GM13977 (cell line): ENCODE results near the gene MBNL1.

Source experiments
- DNase-seq: peaks from one replicate; pipeline ENCODE4 v3.0.0; 2012; ENCODE audit warnings: low spot score
- in situ Hi-C: fragments of 300-500 bp; cut with MboI; formaldehyde crosslinking; loops from one replicate; pipeline ENCODE4 v1.12.0; 2022; ENCODE audit warnings: low sequenced_read_pairs, low pct_unique_long_range_greater_than_20kb, mixed read lengths, inconsistent platforms; ENCODE audit not compliant: unreplicated experiment
- TF ChIP-seq, protein P1 (sequence below): IDR thresholded peaks from 2 replicates; pipeline ENCODE4 v1.5.1; 2012; ENCODE audit warnings: mild to moderate bottlenecking, control low read depth; ENCODE audit not compliant: insufficient read depth; ENCODE audit errors: extremely low read depth, missing control alignments

MBNL1 gene

DNA sequence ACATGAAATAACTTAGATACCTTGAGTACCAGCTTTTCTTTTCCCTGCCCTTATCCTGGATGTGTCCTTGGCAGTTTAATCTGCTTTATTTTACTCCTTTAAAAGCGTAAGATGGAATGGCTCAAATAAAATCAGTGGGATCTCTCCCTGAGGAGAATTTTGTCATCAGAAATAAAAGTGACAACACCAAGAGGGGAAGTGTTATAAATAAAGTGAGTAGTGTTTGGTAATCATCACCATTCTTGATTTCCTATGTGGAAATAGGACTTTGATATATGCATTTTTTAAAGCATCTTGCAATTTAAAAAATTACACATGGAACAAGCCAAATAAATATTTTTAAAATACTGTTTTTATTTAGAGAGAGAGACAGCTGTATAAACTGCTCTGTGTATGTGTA lies 76.5 kb downstream of the MBNL1 start:
- DNase-seq = no peak
- in situ Hi-C loops = no loop called here
- TF ChIP-seq, protein P1, sequence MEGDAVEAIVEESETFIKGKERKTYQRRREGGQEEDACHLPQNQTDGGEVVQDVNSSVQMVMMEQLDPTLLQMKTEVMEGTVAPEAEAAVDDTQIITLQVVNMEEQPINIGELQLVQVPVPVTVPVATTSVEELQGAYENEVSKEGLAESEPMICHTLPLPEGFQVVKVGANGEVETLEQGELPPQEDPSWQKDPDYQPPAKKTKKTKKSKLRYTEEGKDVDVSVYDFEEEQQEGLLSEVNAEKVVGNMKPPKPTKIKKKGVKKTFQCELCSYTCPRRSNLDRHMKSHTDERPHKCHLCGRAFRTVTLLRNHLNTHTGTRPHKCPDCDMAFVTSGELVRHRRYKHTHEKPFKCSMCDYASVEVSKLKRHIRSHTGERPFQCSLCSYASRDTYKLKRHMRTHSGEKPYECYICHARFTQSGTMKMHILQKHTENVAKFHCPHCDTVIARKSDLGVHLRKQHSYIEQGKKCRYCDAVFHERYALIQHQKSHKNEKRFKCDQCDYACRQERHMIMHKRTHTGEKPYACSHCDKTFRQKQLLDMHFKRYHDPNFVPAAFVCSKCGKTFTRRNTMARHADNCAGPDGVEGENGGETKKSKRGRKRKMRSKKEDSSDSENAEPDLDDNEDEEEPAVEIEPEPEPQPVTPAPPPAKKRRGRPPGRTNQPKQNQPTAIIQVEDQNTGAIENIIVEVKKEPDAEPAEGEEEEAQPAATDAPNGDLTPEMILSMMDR = no peak

DNA sequence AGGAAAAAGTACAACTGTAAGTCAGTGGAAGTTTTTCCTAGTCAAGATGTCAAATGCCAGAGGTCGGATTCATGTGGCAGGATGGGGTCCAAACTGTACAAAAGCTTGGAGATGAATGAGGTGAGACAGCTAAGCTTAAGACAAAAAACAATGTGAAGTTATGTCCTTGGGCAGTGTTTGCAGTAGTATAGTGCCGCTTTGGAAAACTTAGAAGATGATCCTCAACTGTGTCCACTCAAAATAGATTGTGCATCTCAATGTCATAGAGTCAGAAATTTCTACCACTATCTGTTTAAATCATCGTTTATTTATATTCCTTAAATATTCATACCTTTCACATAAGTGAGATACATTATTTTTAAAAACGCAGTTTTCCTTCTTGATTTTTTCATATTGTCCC lies 77.3 kb downstream of the MBNL1 start:
- no peak for DNase-seq
- TF ChIP-seq, protein P1 = no peak
- in situ Hi-C loops = no loop called here

DNA sequence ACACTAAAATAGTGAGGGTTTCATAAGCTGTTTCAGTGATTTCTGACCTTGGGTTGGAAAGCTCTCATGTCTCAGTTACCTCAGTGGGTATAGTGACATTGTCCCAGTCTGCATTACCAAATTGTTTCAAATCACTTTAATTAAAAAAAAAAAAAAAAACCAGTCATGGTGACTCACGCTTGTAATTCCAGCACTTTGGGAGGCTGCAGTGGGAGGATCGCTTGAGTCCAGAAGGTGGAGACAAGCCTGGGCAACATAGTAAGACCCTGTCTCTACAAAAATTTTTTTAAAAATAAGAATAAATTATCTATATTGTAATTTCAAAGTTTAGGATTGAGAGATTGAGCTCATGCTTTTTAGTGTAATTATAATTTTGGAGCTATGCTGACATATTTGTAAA lies 78.0 kb downstream of the MBNL1 start:
- TF ChIP-seq, protein P1 = no peak
- in situ Hi-C loops = no loop called here
- no peak for DNase-seq

DNA sequence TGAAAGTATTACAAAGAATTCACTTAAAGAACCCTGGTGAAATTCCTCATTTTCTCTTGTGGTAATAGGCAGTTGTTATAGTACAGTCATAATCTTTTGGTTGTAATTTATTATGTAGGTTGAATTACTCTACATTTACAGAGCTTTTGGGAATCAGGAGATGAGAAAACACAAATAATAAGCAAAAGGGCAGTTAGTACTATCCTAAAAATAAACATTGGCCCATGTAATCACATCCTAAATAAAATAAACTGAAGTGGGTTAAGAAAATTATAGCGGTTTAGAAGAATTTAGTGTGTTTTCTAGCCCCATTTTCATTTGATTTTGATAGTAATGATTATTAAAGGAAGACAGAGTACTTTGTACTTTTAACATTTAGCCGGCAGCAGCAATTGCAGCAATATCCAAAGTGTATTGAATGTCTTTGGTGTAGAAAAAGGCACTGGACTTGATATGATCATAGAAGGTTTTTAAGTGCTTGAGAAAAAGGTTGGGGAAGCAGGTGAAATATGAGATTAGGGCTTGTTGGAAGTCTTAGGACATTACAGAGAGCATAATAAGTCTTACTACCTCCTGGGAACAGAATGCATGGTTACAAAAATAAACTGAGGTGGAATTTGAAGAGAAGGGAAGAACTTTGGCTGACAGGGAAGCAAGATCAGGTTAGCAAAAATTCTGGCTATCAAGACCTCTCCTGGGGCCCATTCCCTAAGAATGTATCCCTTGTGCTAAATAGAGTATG lies 79.9 kb downstream of the MBNL1 start:
- TF ChIP-seq, protein P1 = no peak
- in situ Hi-C loops = no loop called here
- DNase-seq = no peak

DNA sequence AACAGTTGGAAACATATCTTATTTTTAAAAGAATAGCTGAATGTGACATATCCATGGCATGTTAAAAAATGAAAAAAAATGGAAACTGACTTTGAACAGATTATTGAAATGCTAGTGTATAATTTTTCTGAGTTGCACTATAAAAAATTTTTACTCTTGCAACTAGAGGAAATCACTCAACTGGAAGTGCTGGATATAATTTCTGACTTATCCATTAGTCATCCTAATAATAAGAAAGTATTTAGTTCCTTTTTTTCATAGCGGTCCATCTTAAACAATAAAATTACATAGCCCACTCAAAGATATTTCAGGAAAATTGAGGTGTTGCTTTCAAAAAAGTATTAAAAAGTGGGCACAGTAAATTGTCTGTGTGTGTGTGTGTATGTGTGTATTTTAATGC lies 80.7 kb downstream of the MBNL1 start:
- TF ChIP-seq, protein P1 = no peak
- DNase-seq = no peak
- in situ Hi-C loops = no loop called here

DNA sequence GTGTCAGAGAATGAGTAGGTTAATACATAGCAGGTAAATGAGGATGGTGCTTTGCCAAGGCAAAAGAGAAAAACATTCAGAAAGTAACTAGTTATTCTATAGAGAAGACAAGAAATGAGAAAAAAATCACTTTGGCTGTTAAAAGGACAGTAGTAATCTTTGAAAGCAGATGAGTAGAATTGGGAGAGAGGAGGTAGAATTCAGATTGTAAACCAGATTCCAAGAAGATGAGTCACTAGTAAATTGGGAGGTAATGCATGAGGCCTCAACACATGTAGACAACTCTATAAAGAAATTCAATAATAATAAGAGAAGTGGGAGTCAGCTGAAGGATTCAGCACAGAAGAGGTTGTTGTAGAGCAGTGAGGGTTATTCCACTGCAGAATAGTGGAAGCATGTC lies 81.4 kb downstream of the MBNL1 start:
- TF ChIP-seq, protein P1 = no peak
- in situ Hi-C loops = no loop called here
- DNase-seq = no peak
